K562 (cell line): ENCODE data around the gene RASSF6. TPM values are rescaled to one million over a fixed set of nuclear protein-coding genes. Genes with fewer than 3 reads are reported as not detected.
A peak's percentile ranks its signal among the peaks of the same experiment; 100 is the strongest.

Source experiments
- ARID2 ChIP-seq: fragments of 450-650 bp; IDR thresholded peaks from 2 replicates; pipeline ENCODE4 v1.6.1; 2017; ENCODE audit warnings: antibody characterized with exemption, mild to moderate bottlenecking
- BHLHE40 ChIP-seq: IDR thresholded peaks from 2 replicates; pipeline ENCODE4 v1.6.1; 2011; ENCODE audit warnings: low read length, improper control_type of control experiment
- CBFA2T2 ChIP-seq: fragments of 450-650 bp; conservative IDR thresholded peaks from 2 replicates; pipeline ENCODE4 v1.6.1; 2017; ENCODE audit warnings: mild to moderate bottlenecking
- CREM ChIP-seq: IDR thresholded peaks from 2 replicates; pipeline ENCODE4 v1.6.1; 2014; ENCODE audit warnings: antibody characterized with exemption, low read depth
- CXXC5 ChIP-seq: fragments of 250-450 bp; sonication (Bioruptor Pico); IDR thresholded peaks from 2 replicates; pipeline ENCODE4 v1.8.0; 2022; ENCODE audit warnings: inconsistent platforms, mild to moderate bottlenecking, moderate library complexity
- ESRRA ChIP-seq: fragments of 450-650 bp; IDR thresholded peaks from 2 replicates; pipeline ENCODE4 v1.6.1; 2014; ENCODE audit warnings: low read depth, mild to moderate bottlenecking, moderate library complexity, borderline replicate concordance
- HDAC6 ChIP-seq: IDR thresholded peaks from 2 replicates; pipeline ENCODE4 v1.6.1; 2012; ENCODE audit warnings: low read depth, mild to moderate bottlenecking, control low read depth, inconsistent platforms, low read length, moderate library complexity
- HDGF ChIP-seq: fragments of 450-650 bp; IDR thresholded peaks from 2 replicates; pipeline ENCODE4 v1.6.1; 2016
- HNRNPK ChIP-seq: fragments of 200-400 bp; formaldehyde crosslinking; IDR thresholded peaks from one replicate; pipeline ENCODE4 v1.6.1; 2018; ENCODE audit warnings: mild to moderate bottlenecking, low read depth, low read length; ENCODE audit not compliant: poor library complexity, severe bottlenecking
- HNRNPUL1 ChIP-seq: fragments of 200-400 bp; formaldehyde crosslinking; IDR thresholded peaks from 2 replicates; pipeline ENCODE4 v1.6.1; 2017; ENCODE audit warnings: low read length
- ILF3 ChIP-seq: fragments of 450-650 bp; IDR thresholded peaks from 2 replicates; pipeline ENCODE4 v1.6.1; 2018; ENCODE audit warnings: antibody characterized with exemption, mild to moderate bottlenecking, moderate library complexity, borderline replicate concordance
- JUND ChIP-seq, 2 experiments: IDR thresholded peaks; 2 replicates in 1 of 2; 3 replicates in 1 of 2; pipeline ENCODE4 v1.6.1; 2011; ENCODE audit warnings: borderline replicate concordance in 2 of 2, low read depth in 2 of 2, low read length in 2 of 2, improper control_type of control experiment in 1 of 2, missing biosample characterization in 1 of 2, missing genetic modification characterization in 1 of 2, missing genetic modification reagents in 1 of 2
- LARP7 ChIP-seq: fragments of 450-650 bp; IDR thresholded peaks from 2 replicates; pipeline ENCODE4 v1.6.1; 2016
- NBN ChIP-seq: fragments of 450-650 bp; IDR thresholded peaks from 2 replicates; pipeline ENCODE4 v1.6.1; 2016; ENCODE audit warnings: low read depth, mild to moderate bottlenecking
- NR2C2 ChIP-seq, 2 experiments: fragments of 200-800 bp in 1 of 2; sonication (Bioruptor generic) in 1 of 2; sonication (generic) in 1 of 2; formaldehyde crosslinking in 1 of 2; IDR thresholded peaks; 2 replicates each; pipeline versions ENCODE4 v1.6.1 to v1.8.0; 2016 to 2022; ENCODE audit warnings: mild to moderate bottlenecking in 1 of 2, missing compliant biosample characterization in 1 of 2, missing genetic modification characterization in 1 of 2, missing genetic modification reagents in 1 of 2
- NUFIP1 ChIP-seq: fragments of 450-650 bp; IDR thresholded peaks from 2 replicates; pipeline ENCODE4 v1.6.1; 2018; ENCODE audit not compliant: partially characterized antibody
- PHB2 ChIP-seq: fragments of 450-650 bp; IDR thresholded peaks from 2 replicates; pipeline ENCODE4 v1.6.1; 2017; ENCODE audit warnings: low read depth
- RAD21 ChIP-seq, 2 experiments: fragments of 250-450 bp in 1 of 2; fragments of 450-650 bp in 1 of 2; sonication (Bioruptor Pico) in 1 of 2; formaldehyde crosslinking in 1 of 2; IDR thresholded peaks in 1 of 2; conservative IDR thresholded peaks in 1 of 2; 2 replicates each; pipeline versions ENCODE4 v1.4.0 to v1.8.0; 2020 to 2022; ENCODE audit warnings: mild to moderate bottlenecking in 2 of 2, moderate library complexity in 1 of 2
- RBM17 ChIP-seq: fragments of 200-400 bp; formaldehyde crosslinking; IDR thresholded peaks from 2 replicates; pipeline ENCODE4 v1.6.1; 2017; ENCODE audit warnings: low read depth, mild to moderate bottlenecking, low read length, borderline replicate concordance
- RFX7 ChIP-seq: fragments of 250-450 bp; sonication (Bioruptor Pico); IDR thresholded peaks from 2 replicates; pipeline ENCODE4 v1.5.1; 2021; ENCODE audit warnings: mild to moderate bottlenecking
- SOX6 ChIP-seq: fragments of 450-650 bp; IDR thresholded peaks from 2 replicates; pipeline ENCODE4 v1.6.1; 2014; ENCODE audit warnings: mild to moderate bottlenecking
- TBP ChIP-seq: optimal IDR thresholded peaks from 2 replicates; pipeline ENCODE3; 2011; ENCODE audit warnings: low read depth, low read length, improper control_type of control experiment
- TCF3 ChIP-seq: sonication (generic); formaldehyde crosslinking; IDR thresholded peaks from 2 replicates; pipeline ENCODE4 v1.4.0; 2020; ENCODE audit warnings: mild to moderate bottlenecking, missing genetic modification reagents
- TEAD4 ChIP-seq, 2 experiments: sonication (generic) in 1 of 2; formaldehyde crosslinking in 1 of 2; IDR thresholded peaks; 2 replicates each; pipeline versions ENCODE4 v1.6.1 to v1.8.0; 2012 to 2022; ENCODE audit warnings: borderline replicate concordance in 1 of 2, inconsistent platforms in 1 of 2, low read length in 1 of 2, mild to moderate bottlenecking in 1 of 2, missing genetic modification reagents in 1 of 2
- ZNF354B ChIP-seq: fragments of 250-450 bp; sonication (Bioruptor Pico); IDR thresholded peaks from 2 replicates; pipeline ENCODE4 v1.4.0; 2020
- ZNF695 ChIP-seq: fragments of 450-650 bp; formaldehyde crosslinking; IDR thresholded peaks from 2 replicates; pipeline ENCODE4 v1.4.0; 2020; ENCODE audit warnings: mild to moderate bottlenecking, moderate library complexity
- polyA plus RNA-seq, 8 experiments: library from polyadenylated mRNA; depleted of rRNA in 4 of 8; stranded (reverse) in 5 of 8; unstranded in 3 of 8; fragments of >200 nt; fragmentation: Nextera tagmentation in 2 of 8; fragmentation: Illumina TruSeq in 1 of 8; extraction: Ambion mirVana in 2 of 8; extraction: Trizol in 1 of 8; gene quantifications; 2 replicates each; pipeline versions ENCODE4 v1.2.1 to v1.2.3, GENCODE V29; 2011 to 2014; ENCODE audit warnings: inconsistent platforms in 1 of 8, missing spikeins in 1 of 8
- total RNA-seq, 7 experiments: library from RNA; depleted of rRNA in 6 of 7; stranded (reverse); fragments of >200 nt in 6 of 7; fragmentation: Illumina TruSeq in 2 of 7; extraction: Trizol in 2 of 7; gene quantifications; 2 replicates each; pipeline versions ENCODE4 v1.2.1 to v1.2.3, GENCODE V29; 2011 to 2021; ENCODE audit warnings: low replicate concordance in 1 of 7
- TF ChIP-seq, protein P1 (sequence below): fragments of 250-450 bp; sonication (Bioruptor Pico); IDR thresholded peaks from 2 replicates; pipeline ENCODE4 v1.5.0; 2021; ENCODE audit warnings: mild to moderate bottlenecking, moderate library complexity

The RASSF6 gene
- total and polyA plus RNA-seq, 9 of the 15 experiments (the other 6 are each of a cell fraction or from before 2014, with no cell fraction given): under 0.01 to 0.25 (median 0.06) TPM; not detected in 1

- TF ChIP-seq, protein P1, sequence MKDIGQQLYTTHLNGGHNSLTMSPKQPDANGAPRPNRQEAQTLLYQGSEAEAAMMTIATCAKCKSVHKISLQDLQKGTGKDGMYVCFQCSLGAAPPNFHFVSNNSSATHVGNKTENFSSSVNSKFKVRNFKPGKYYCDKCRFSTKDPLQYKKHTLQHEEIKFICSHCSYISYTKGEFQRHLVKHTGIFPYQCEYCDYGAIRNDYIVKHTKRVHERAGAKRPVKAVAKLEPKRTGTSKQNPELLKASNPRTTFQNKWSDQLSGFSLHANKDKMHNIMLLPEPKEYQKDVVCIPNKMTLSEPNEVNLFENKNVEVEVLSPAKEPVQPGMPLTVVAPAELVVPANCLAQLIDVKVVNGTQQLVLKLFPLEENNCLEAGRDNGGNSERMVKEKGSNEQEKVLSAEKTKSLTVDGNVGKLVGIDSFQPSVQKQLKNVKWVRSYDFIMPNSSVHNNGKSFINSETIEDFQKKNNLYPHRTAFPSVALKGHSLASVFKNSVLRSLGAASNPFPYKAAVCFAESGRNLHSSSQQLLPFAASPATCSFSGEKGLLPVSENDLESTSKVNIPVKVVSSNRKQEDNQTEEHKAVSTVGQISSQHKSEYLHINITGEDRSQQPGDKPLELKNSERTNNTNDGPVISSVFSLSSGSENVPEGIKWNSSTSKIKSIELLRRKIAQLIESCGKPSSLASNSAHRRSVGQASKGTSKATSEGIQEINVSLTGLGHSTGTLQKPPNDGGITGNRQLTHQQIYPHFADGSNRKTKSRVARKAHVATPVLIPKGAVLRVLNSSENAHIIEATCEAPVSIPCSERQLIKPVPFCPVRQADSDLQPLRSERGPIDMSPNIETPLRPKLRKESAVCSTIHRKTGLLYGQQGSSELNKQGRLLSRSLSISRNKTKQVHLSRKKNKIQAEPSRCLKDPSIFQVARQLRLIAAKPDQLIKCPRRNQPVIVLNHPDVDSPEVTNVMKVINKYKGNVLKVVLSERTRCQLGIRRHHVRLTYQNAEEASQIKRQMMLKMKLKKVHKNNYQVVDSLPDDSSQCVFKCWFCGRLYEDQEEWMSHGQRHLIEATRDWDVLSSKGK (CRISPR knock-in tag): no peak
- no peak for TF ChIP-seq ARID2
- TF ChIP-seq HNRNPK: no peak
- peak; percentile 33; the same call in 1 of the 2 replicates for TF ChIP-seq CBFA2T2
- TF ChIP-seq HNRNPUL1: no peak
- TF ChIP-seq NR2C2 (CRISPR knock-in tag; IDR thresholded peaks at IDR 0.05): no peak
- no peak for TF ChIP-seq NR2C2 (tag; IDR thresholded peaks at IDR 0.05)
- TF ChIP-seq RAD21 (CRISPR knock-in tag; conservative IDR thresholded peaks at IDR 0.05 in 1 of 2, IDR thresholded peaks at IDR 0.05 in 1 of 2): 0 out of 4 replicates have a peak, but pooled peaks of 1 of the 2 experiments have one; percentile 8
- no peak for TF ChIP-seq LARP7
- no peak for TF ChIP-seq NUFIP1
- TF ChIP-seq ZNF354B: no peak
- no peak for TF ChIP-seq BHLHE40
- no peak for TF ChIP-seq TBP
- no peak for TF ChIP-seq ILF3
- TF ChIP-seq PHB2: no peak
- TF ChIP-seq CXXC5: no peak
- TF ChIP-seq RFX7 (CRISPR knock-in tag): no peak
- no peak for TF ChIP-seq ESRRA
- 0 out of 2 replicates have a peak, but pooled peaks have one; percentile 23 for TF ChIP-seq CREM
- TF ChIP-seq ZNF695 (CRISPR knock-in tag): no peak
- no peak for TF ChIP-seq SOX6
- TF ChIP-seq RBM17: no peak
- no peak for TF ChIP-seq HDGF
- peak; percentile 70 for TF ChIP-seq TCF3 (CRISPR knock-in tag)
- no peak for TF ChIP-seq JUND (IDR thresholded peaks at IDR 0.05; ENCODE audit: borderline replicate concordance, low read depth, low read length)
- 0 out of 3 replicates have a peak, but pooled peaks have one; percentile 21 for TF ChIP-seq JUND (tag; IDR thresholded peaks at IDR 0.05; ENCODE audit: borderline replicate concordance, low read depth, low read length)
- TF ChIP-seq NBN: no peak
- TF ChIP-seq HDAC6: no peak
- peak; percentile 68 for TF ChIP-seq TEAD4 (IDR thresholded peaks at IDR 0.05; ENCODE audit: low read length)
- no peak for TF ChIP-seq TEAD4 (CRISPR knock-in tag; IDR thresholded peaks at IDR 0.05; ENCODE audit: borderline replicate concordance)
These were observed 41.4 kb upstream of the RASSF6 start (continued) for GRCh38 chr4:73661646-73662119.
